HG03060 (cell line): ENCODE results near the gene C16orf95.
"Not testable (repeated sequence)": the region's sequence is repeated elsewhere in the genome, so short reads cannot be mapped to it uniquely, and the experiment has no call there.

Experiments
- ATAC-seq: cut with Tn5 transposase; IDR thresholded peaks from one replicate; pipeline ENCODE4 v1.9.1; 2021; ENCODE audit warnings: low read depth, moderate number of reproducible peaks; ENCODE audit not compliant: unreplicated experiment

Gene C16orf95

GRCh38 chr16:87347932-87348615 lies 30.9 kb upstream of the C16orf95 start:
- no peak for ATAC-seq

GRCh38 chr16:87346517-87347060 lies 29.4 kb upstream of the C16orf95 start:
- ATAC-seq: no peak

- ATAC-seq: no peak
Measured at GRCh38 chr16:87345726-87346424, 28.7 kb upstream of the C16orf95 start.

GRCh38 chr16:87344931-87345631 lies 27.9 kb upstream of the C16orf95 start:
- ATAC-seq: no peak

- no peak for ATAC-seq
Measured at GRCh38 chr16:87344165-87344930, 27.2 kb upstream of the C16orf95 start.

GRCh38 chr16:87343753-87344050 lies 26.5 kb upstream of the C16orf95 start:
- no peak for ATAC-seq

- ATAC-seq: no peak
Measured at GRCh38 chr16:87342978-87343752, 26.0 kb upstream of the C16orf95 start.

- no peak for ATAC-seq
Measured at GRCh38 chr16:87342504-87342903, 25.3 kb upstream of the C16orf95 start.

GRCh38 chr16:87340198-87340597 lies 23.0 kb upstream of the C16orf95 start:
- no peak for ATAC-seq

GRCh38 chr16:87339724-87340105 lies 22.5 kb upstream of the C16orf95 start:
- ATAC-seq: not testable (repeated sequence)

GRCh38 chr16:87339086-87339723 lies 22.0 kb upstream of the C16orf95 start:
- no peak for ATAC-seq

GRCh38 chr16:87338155-87338765 lies 21.1 kb upstream of the C16orf95 start:
- ATAC-seq: no peak

GRCh38 chr16:87337262-87337771 lies 20.1 kb upstream of the C16orf95 start:
- ATAC-seq: no peak

GRCh38 chr16:87336434-87337240 lies 19.4 kb upstream of the C16orf95 start:
- ATAC-seq: no peak

GRCh38 chr16:87335625-87336433 lies 18.6 kb upstream of the C16orf95 start:
- no peak for ATAC-seq

GRCh38 chr16:87334651-87335624 lies 17.7 kb upstream of the C16orf95 start:
- ATAC-seq: no peak
